AG09309 (cell line): Measurements from ENCODE around the gene RAPGEF6.

ENCODE experiments used
- DNase-seq: peaks from one replicate; pipeline ENCODE4 v3.0.0-alpha.2; 2010; ENCODE audit warnings: low read depth
- H3K4me3 ChIP-seq: 2 replicates; pipeline ENCODE4 v1.5.1; 2011; ENCODE audit warnings: mild to moderate bottlenecking, low read depth, low read length, moderate library complexity; ENCODE audit not compliant: control insufficient read depth
- TF ChIP-seq, protein P1 (sequence below): IDR thresholded peaks from 2 replicates; pipeline ENCODE4 v1.5.1; 2011; ENCODE audit warnings: mild to moderate bottlenecking, low read depth, low read length, inconsistent platforms; ENCODE audit not compliant: insufficient read depth, control insufficient read depth; ENCODE audit errors: missing control alignments

The RAPGEF6 gene

DNA sequence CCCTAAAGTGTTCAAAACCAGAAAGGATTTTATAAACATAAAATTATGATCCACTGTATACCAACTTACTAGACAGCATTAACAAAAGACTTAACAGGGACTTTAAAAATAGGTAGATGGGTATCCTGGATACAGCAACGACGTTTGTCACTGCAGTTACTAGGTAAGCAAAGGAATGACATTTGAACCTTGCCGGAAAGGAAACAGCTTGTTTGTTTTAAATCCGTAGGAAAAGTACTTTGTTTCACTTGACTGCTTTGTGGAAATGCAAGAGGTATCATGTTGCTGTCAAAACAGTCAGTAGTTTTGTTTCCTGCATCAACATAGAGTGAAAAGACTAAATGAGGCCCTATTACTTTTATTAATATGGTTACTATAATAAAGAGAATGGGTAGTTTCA, 248.2 kb downstream of the RAPGEF6 start:
- TF ChIP-seq, protein P1, sequence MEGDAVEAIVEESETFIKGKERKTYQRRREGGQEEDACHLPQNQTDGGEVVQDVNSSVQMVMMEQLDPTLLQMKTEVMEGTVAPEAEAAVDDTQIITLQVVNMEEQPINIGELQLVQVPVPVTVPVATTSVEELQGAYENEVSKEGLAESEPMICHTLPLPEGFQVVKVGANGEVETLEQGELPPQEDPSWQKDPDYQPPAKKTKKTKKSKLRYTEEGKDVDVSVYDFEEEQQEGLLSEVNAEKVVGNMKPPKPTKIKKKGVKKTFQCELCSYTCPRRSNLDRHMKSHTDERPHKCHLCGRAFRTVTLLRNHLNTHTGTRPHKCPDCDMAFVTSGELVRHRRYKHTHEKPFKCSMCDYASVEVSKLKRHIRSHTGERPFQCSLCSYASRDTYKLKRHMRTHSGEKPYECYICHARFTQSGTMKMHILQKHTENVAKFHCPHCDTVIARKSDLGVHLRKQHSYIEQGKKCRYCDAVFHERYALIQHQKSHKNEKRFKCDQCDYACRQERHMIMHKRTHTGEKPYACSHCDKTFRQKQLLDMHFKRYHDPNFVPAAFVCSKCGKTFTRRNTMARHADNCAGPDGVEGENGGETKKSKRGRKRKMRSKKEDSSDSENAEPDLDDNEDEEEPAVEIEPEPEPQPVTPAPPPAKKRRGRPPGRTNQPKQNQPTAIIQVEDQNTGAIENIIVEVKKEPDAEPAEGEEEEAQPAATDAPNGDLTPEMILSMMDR, result no peak
- DNase-seq, result no peak
- H3K4me3 ChIP-seq, result no peak overlapping the region

DNA sequence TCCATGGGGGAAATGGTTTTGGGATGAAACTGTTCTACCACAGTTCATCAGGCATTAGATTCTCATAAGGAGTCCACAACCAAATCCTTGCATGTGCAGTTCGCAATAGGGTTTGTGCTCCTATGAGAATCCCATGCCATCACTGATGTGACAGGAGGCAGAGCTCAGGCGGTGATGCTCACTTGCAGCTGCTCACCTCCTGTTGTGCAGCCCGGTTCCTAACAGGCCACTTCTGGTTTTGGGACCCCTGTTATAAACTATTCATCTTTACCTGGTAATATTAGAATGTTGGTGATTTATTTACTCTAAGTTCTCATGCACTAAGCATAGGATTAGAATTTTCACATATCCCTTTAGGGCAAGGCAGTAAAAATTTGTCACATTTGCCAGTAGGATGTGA, 248.9 kb downstream of the RAPGEF6 start:
- H3K4me3 ChIP-seq, result no peak overlapping the region
- TF ChIP-seq, protein P1, result no peak
- no peak for DNase-seq

DNA sequence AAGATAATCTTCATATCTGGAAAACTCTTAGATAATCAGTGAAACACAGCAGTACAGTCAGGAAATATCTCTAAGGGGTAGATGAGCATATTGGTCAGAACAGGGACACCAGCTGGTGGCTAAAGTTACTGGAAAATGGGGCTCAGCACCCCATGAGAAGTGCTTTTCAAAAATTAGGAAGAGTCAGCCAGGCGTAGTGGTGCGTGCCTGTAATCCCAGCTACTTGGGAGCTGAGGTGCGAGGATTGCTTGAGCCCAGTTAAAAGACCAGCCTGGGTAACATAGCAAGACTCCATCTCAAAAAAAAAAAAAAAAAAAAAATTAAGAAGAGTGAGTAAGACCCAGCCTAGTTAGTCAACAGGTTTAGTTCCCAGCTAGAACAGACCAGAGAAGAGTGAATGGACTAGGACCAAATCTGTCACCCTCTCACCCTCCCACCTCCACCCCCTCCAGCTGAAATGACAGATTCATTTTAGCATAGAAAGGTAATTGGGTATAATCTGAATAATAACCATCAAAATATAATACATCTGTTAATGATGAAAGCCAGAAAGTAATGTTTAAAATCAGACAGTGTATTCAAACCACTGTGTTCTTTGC, 250.3 kb downstream of the RAPGEF6 start:
- TF ChIP-seq, protein P1, result no peak
- no peak for DNase-seq
- no peak overlapping the region for H3K4me3 ChIP-seq

DNA sequence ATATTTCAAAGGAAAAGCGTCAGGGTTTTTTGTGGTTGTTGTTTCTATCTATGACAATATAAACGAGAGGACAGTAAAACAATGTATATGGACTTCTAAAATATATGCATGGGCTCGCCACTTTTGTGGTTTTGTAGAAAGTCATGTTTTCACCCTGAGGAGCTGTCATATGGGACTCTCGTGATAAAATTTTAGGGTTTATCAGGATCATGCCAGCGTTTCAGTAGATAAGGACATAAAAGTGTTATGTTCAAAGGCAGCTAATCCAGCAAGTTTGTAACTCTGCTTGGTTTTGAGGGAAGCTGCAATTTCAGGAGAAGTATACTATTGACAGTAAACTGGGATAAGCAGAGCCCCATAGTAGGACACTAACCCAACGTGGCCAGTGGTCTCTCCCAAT, 250.9 kb downstream of the RAPGEF6 start:
- DNase-seq, result no peak
- TF ChIP-seq, protein P1, result no peak
- H3K4me3 ChIP-seq, result no peak overlapping the region

DNA sequence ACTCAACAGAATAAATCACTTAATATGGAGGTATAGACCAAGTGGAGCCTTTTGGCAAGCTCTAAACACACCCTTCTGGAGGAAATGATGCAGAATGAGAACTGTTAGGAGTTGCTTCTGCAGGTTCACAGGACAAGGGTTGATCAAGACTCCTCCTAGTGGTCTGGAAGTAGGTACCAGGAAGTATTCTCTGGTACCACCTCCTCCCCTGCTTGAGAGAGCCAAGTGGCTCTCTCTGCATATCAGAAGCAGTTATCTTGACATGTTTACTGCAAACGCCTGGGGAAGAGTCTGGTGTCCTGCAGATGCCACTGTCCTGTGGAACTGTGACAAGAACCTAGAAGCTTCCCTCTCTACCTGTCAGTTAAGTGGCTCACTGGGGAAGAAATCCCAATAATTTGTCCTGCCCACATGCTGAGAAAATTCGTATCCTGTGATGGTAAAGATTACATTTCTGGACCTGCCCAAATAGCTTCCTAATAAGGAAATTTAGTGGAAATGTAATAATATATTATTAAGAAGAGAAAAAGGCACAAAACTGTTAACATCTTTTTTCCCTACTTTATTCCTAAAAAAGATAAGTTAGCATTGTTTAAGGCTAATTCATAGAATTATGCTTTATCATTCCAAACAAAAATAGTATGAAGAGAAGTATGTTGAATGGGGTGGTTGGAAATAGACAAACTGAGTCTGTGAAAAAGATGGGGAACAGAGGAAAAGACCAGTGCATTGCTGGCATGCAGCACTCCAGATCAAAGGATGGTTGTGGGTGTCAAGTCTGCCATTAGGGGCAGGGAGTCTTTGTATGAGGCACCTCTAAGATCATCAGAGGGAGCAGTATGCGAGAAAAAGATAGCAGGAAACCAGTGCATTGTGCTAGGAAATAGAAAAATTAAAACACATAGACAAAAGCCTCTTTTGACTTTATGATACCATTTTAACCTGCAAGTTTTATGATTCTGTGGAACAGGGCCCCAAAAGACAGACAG, 252.3 kb downstream of the RAPGEF6 start:
- TF ChIP-seq, protein P1, result peak; percentile 31
- DNase-seq, result no peak
- H3K4me3 ChIP-seq, result no peak overlapping the region

DNA sequence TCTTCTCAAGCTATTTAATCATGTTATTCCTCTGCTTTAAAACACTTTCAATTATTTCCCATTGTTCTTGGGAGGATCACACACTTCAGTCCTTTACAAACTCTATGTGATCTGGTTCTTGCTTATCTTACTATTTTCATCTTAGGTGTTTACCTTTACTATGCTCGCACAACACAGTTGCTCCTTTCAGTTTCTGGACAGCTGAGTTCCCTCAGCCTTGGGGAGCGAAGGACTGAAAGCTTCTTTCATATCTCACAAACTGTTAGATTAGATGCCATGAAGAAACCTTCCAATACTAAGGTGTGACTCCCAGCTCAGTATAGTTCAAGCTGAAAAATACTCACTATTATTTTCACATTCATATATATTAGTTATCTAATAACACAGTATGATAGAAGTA, 253.3 kb downstream of the RAPGEF6 start:
- DNase-seq, result no peak
- TF ChIP-seq, protein P1, result no peak
- no peak overlapping the region for H3K4me3 ChIP-seq
